Measurements from ENCODE around the gene MRGPRF. TPM values are rescaled to one million over a fixed set of nuclear protein-coding genes. Genes with fewer than 3 reads are reported as not detected.

MRGPRF gene
- total RNA-seq, 1 donor from 2014 or later = 75.2 TPM

GRCh38 chr11:69002570-69003231, 10.3 kb downstream of the MRGPRF start:
- peak; percentile 41 for DNase-seq (ENCODE audit: low spot score)

DNA sequence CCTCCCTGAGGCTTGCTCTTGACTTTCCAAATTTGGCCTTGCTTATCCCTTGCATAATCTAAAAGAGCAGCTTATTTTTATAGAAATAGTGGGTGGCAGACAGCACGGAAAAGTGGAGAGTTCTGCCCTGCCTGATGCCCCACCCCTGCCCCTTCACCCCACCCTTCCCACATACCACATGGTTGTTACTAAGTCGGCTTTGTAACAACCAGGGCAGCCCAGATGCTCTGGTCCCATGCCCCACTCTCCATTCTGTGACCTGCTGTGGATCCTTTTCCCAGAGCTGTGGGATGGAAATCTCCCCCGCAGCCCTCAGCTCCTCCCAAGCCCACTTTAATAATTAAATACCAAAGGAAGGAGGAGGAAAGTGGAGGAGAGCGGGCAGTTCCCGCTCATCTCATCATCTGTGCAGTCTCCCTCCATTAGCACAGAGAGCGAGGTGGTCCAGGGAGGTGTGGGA, 10.9 kb downstream of the MRGPRF start:
- peak; percentile 48 for DNase-seq (ENCODE audit: low spot score)

GRCh38 chr11:69001243-69002081, 11.6 kb downstream of the MRGPRF start:
- DNase-seq (ENCODE audit: low spot score) = peak; percentile 60

- DNase-seq (ENCODE audit: low spot score) = peak; percentile 73
Measured at GRCh38 chr11:69000831-69001242, 12.2 kb downstream of the MRGPRF start.

- DNase-seq (ENCODE audit: low spot score) = peak; percentile 43
Measured at GRCh38 chr11:69000391-69000790, 12.7 kb downstream of the MRGPRF start.

DNA sequence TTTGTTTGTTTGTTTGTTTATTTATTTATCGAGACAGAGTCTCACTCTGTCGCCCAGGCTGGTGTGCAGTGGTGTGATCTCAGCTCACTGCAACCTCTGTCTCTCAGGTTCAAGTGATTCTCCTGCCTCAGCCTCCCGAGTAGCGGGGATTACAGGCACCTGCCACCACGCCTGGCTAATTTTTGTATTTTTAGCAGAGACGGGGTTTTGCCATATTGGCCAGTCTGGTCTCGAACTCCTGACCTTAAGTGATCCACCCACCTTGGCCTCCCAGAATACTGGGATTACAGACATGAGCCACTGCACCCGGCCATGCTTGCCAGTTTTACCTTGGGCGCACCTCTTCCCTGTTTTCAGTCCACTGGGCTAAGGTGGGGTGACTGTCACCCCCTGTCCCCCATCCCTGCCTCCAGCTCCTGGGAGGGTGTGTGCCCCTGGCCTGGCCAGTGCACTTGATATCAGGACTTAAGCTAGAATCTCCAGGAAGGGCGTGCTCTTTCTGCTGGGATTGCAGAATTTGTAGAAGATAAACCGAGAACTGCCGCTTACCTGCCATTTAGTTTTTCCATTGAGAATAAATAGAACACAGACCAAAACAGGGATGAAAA, 13.2 kb downstream of the MRGPRF start:
- peak; percentile 39 for DNase-seq (ENCODE audit: low spot score)

- peak; percentile 37 for DNase-seq (ENCODE audit: low spot score)
Measured at GRCh38 chr11:68999093-68999747, 13.8 kb downstream of the MRGPRF start.

GRCh38 chr11:68998390-68998911, 14.6 kb downstream of the MRGPRF start:
- peak; percentile 63 for DNase-seq (ENCODE audit: low spot score)

- no peak for DNase-seq (ENCODE audit: low spot score)
Measured at GRCh38 chr11:68997995-68998348, 15.1 kb downstream of the MRGPRF start.

DNA sequence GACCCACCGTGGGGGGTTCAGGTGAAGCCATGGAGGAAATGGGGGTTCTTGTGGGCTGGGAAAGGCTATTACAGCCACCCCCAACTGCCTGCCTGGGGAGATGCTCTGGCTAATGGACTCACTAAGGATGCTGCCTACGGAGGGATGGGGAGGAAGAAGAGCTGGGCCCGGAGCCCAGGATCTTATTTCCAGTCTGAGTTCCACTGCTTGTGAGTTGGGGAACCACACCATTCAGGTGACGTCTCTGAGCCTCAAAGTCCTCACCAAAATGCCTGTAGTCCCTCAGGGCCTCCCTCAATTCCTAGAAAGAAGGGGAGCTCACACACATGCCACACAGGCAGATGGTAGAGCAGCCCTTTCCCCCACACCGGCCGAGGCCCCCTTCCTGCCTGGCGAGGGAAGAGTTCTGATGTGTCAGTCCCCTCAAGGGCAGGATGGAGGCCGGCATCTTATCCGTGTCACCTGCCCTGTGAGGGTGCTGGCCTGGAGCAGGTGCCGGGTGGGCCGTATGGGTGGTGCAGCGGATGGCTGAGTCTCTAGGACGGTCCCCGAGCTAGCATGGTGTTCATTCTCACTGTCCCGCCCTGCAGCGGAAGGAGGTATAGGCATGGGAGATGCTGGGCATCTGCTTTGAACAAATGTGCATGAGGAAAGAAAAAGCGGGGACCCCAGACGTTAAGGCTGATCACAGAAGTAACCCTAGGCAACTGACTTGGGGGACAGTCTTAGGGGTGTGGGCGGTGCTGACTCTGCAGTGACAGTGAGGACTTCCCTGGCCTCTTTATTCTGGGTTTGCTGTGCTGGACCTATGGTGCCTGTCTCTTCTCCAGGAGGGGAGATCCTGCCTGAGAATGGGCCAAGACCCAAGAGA, 15.7 kb downstream of the MRGPRF start:
- peak; percentile 40 for DNase-seq (ENCODE audit: low spot score)

- DNase-seq (ENCODE audit: low spot score) = peak; percentile 41
Measured at GRCh38 chr11:68996376-68997123, 16.5 kb downstream of the MRGPRF start.

DNA sequence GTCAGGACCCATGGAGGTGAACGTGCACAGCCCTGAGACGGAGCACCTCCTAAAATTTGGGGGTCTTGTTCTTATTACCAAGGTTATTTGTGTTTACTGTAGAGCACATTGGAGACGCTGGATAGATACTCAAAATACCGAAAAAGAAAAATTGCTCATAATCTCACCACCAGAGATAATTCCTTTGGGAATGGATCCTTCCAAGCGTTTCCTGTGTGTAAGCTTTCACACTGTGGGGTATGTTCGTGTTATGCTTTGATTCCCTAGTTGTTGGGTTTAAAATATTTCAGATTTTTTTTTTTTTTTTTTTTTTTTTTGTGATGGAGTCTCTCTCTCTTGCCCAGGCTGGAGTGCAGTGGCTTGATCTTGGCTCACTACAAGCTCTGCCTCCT, 18.2 kb downstream of the MRGPRF start:
- no peak for DNase-seq (ENCODE audit: low spot score)

DNA sequence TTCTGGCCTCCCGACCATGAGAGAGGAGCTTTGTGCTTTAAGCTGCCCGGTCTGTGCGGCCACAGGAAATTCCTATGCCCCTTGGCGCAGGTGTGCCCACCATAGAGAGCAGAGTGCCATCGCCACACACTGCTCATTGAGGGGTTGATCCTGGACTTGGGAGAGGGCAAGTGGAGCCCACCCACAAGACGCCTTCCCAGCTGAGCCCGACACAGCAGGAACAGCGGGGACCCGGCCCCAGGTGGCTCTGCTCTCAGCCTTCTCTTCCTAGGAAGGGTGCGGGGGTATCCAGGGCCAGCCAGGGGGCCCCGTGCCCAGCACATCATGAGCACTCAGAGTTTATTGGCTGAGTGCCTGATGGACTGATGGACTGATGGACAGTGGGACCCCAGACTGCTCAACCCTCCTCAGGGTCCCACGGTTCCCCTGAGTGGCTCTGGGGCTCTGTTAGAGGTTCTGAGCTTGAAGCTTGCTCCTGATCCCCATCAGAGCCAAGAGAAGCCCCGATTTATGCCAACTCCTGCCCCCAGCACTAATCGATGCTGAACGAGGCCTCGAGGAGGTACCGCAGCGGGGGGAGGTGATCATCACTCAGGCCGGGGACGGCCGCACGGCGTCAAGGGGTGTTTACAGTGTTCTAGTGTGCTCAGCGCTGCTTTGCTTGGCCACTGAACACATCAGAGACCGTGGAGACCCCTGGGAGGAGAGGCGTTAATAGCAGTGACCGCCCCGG, 18.7 kb downstream of the MRGPRF start:
- DNase-seq (ENCODE audit: low spot score) = peak; percentile 40

GRCh38 chr11:68993546-68993945, 19.5 kb downstream of the MRGPRF start:
- peak; percentile 17 for DNase-seq (ENCODE audit: low spot score)

DNA sequence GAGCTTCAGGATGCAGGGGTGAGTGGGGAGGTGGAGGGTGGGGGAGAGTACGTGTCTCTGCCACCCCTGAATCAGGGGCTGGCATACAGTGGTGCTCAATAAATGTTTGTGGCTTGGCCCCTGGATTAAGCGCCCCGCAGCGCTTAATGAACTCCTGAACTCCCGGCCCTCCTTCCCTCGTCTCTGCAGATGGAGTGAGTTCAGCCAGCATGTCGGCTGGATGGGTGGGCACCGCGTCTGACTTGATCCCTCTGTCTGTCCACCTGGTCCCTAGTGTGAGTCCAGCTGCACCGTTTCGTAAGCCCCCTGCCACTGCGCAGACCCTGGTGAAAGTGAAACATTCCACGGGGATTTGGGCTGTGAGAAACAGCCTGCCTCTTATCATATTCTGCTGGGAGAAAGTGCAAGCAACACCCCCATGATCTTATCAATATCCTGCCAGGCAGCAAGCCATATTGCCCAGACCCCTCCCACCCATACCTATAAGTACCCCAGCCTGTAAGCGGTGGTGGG, 20.2 kb downstream of the MRGPRF start:
- DNase-seq (ENCODE audit: low spot score) = peak; percentile 29

DNA sequence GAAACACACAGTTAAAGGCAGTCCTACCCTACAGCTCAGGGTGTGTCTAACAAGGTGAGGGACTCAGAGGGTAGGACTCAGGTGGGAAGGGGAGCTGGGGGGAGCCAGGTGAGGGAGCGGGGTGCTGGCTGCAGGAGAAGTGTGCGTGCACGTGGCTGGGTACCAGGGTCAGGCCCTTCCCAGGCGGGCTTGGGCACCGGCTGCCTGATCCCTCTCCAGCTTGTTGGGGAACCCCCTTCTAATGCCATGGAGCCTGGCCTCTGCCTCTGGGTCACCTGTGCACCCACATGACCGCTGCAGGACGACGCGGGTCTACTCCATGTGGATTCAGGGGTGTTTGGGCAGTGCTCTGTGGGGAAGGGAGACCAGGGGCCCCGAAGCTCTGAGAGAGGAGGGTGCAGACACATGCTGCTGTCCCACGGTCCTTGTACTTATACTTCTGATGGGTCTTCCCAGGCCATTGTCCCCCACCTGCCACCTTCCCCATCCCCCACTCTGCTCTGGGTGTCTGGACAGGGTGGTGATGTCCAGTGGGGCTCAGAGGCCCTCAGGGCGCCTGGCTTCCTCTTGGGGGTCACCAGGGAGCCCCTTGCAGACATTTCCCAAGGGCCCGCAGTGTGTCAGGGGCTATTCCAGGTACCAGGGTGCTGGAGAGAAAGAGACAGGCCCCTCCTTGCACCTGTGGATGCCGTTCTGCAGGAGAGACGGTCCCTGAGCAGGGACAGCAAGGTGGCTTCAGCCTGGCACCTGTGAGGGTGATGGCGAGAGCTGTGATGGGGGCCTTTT, 21.9 kb downstream of the MRGPRF start:
- DNase-seq (ENCODE audit: low spot score) = peak; percentile 41

DNA sequence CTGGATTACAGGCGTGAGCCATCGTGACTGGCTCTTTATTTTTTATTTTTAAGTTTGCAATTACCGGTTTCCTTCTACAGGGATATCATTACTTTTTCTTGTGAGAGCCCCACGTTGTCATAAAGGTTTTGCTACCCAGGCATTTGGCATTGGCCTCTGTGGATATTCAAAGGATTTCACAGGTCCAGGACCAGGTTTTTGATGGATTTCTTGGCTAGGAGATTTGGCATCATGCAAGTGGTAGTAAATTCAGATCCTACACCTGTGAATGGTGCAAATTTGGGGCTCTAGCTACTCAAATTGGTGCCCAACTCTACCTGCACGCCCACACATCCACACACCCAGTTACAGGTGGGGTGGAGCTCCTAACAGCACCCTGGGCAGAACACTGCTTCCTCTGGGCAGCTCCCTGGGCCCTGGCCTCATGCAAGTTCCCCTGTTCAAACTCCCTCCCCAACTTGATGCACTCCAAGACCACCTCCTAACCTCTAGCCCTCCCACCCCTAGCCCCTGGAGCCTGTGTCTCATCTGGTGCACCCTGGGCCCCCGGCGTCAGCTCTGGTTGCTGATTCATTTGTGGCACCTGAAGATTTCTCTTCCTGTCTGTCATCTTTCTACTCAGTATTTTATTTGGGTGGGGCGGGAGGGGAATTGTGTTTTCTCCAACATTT, 23.0 kb downstream of the MRGPRF start:
- DNase-seq (ENCODE audit: low spot score) = peak; percentile 36

DNA sequence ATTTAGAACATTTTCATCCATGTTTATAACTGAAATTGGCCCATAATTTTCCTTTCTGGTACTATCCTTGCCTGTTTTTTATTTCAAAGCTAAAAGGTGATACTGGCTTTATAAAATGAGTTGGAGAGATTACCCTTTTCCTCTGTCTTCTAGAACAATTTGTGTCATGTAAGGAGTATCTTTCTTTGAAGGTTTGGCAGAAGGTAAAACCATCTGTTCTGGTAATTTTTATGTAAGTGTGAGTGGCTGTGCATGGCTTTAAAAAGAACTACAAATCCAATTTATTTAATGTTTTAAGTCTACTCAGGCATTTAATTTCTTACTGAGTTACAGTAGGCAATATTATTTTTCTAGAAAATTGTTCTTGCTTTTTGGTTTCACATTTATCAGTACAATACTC, 24.6 kb downstream of the MRGPRF start:
- DNase-seq (ENCODE audit: low spot score) = no peak

Measured in ureter (tissue), 1 donor.